Glomerular endothelial cell (primary cell): ENCODE data around the gene NUP85. TPM values are rescaled to one million over a fixed set of nuclear protein-coding genes. Genes with fewer than 3 reads are reported as not detected.
"Not testable (repeated sequence)": the region's sequence is repeated elsewhere in the genome, so short reads cannot be mapped to it uniquely, and the experiment has no call there.

Experiments
- DNase-seq: peaks from one replicate; pipeline ENCODE4 v3.0.0-alpha.2; 2011; ENCODE audit warnings: low read depth, low spot score; ENCODE audit errors: extremely low read depth
- total RNA-seq: library from RNA; depleted of rRNA; stranded (reverse); fragments of >200 nt; gene quantifications from 2 replicates; pipeline ENCODE4 v1.2.3, GENCODE V29; 2015

Gene NUP85
- total RNA-seq, 1 donor from 2014 or later: 35.1 TPM

- no peak for DNase-seq
These were observed 35.1 kb downstream of the NUP85 start for GRCh38 chr17:75240394-75241142.

GRCh38 chr17:75241143-75241430 lies 35.6 kb downstream of the NUP85 start:
- no peak for DNase-seq

- no peak for DNase-seq
These were observed 36.0 kb downstream of the NUP85 start for GRCh38 chr17:75241502-75241901.

DNA sequence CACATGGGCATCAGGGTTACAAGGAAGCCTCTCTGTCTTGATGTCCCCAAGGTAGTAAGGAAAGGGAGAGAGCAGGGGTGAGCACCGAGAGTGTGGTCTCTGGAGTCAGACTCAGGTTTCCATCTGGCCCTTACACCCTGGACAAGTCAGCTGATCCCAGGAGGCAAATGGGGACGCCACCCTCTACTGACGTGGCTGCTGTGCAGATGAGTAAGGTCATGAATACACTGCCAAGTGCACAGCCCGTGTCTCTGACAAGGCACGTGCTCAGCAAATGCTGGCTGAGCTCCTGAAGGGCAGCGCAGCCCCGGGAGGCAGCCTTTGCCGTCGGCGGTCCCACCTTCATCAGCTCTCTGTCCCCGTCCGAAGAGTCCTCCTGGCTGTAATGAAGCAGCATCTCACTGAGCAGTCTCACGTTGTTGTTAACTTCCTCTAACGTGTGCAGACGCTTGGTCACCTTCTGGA lies 36.5 kb downstream of the NUP85 start:
- DNase-seq: no peak

- no peak for DNase-seq
These were observed 37.1 kb downstream of the NUP85 start for GRCh38 chr17:75242461-75243042.

DNA sequence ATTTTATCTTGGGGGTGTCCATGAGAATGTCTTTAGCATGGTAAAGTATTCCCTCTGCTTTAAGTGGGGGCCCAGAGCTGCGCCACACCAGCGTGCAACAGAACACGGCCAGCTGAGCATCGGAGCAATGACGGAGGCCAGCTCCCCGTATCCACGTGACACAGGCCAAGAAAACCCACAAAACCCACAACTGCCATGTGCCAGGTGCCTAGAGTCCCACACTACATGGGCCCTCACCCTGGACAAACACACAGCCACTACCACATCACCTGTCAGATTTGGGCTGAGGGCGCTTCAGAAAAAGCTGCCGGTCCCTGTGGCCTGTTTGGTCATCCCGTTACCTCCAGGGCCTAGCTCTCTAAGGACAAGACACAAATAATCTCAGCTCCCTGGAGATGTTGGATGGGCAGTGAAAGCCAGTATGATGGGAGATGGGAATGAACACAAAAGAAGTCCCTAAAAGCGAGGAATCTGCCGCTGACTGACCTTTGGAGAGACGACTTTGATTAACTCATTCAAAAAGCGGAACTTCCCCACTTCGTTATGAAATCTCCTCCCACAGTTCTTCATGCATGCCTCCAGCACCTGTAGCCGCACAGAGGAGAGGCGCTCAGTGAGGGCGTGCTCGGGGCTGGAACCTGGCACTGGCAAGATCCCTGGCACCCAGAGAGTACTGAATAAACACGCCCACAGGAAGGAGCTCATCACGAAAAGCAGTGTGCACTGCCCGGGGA lies 38.8 kb downstream of the NUP85 start:
- no peak for DNase-seq

DNA sequence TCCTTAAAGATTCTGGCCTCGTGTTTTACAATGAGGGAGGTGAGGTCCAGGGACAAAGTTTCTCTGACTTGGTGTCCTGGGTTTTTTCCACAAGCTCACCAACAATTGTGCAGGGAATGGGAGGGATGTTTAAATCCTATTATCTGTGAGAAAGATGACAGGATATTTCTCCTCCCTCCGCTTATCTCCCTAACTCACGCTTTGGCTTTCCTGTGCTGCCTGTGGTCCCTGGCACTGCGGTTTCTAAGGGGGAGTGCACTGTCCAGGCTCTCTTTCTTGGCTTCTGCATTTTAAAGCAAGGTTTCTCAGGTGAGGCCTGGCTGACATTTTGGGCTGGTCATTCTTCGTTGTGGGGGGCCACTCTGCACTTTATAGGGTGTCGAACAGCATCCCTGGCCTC lies 39.5 kb downstream of the NUP85 start:
- no peak for DNase-seq

DNA sequence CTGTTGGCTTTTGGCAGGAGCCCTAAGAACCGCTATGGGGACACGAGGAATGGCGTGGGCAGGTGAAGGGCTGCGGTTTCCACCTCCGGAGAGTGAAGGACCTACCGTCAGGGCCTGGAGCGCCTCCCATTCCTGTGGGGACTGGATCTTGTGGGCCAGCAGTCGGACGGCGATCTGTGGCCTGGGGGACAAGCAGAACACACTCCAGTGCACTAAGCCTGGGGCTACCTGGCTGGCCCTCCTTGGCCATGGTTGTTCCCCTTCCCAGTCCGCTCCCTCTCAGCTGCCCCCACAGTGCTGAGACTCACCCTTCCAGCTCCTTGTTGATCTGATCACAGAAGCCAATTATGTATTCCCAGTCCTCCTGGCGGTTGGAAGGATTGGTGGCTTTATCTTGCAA lies 40.9 kb downstream of the NUP85 start:
- DNase-seq: no peak

- no peak for DNase-seq
These were observed 44.1 kb downstream of the NUP85 start for GRCh38 chr17:75249564-75249963.

- no peak for DNase-seq
These were observed 44.6 kb downstream of the NUP85 start for GRCh38 chr17:75250009-75250471.

DNA sequence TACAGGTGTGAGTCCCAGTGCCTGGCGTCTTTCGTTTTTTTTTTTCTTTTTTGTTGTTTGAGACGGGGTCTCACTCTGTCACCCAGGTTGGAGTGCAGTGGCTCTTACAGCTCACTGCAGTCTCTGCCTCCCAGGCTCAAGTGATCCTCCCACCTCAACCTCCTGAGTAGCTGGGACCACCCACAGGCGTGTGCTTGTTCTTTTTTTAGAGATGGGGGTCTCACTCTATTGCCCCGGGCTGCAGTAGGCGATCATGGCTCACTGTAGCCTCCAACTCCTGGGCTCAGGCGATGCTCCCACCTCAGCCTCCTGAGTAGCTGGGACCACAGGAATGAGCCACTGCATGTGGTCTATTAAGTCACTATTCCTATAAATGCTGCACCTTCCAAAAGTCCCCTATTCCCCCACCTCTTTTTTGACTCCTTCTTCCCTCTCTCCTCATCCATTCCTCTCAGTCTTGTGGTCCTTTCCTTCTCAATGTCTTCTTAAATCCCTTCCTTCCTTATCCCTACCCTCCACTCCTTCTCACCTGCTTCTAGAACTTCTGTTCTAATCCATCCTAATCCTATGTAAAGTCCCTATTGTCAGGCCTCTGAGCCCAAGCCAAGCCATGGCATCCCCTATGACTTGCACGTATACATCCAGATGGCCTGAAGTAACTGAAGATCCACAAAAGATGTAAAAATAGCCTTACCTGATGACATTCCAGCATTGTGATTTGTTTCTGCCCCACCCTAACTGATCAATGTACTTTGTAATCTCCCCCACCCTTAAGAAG lies 46.7 kb downstream of the NUP85 start:
- DNase-seq: no peak

GRCh38 chr17:75255954-75256698 lies 50.6 kb downstream of the NUP85 start:
- DNase-seq: not testable (repeated sequence)

- DNase-seq: not testable (repeated sequence)
These were observed 51.7 kb downstream of the NUP85 start for GRCh38 chr17:75257228-75257627.

DNA sequence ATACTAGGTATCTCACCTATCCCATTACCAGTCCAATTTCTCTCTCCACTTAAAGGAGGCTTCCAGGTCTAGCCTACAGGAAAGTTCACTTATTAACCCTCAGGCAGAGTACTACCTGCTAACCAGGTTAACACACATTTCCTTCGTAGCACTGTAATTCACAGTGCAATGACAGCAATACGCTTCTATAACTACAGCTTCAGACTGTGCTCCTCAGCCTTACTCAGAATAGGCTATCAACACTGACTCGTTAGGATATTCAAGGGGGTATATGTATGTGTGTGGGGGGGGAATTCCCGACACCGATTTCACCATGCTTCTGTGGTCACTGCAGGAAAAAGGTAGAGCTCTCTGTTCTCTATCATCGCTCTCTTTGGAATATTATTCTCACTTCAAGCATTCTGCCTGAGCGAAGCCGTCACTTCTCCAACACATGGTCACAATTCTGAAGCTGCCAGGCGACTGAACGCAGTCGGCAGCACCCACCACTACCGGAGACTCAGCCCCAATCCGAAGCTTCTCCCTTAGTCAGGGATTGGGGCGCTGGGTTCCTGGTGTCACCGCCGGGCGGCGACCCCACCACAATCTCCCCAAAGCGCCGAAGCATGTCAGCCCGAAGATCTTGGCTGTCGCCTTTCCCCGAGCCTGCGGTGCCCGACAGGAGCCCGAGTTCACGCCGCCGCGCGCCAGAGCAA lies 55.3 kb downstream of the NUP85 start:
- no peak for DNase-seq

- peak; percentile 66 for DNase-seq
These were observed 56.0 kb downstream of the NUP85 start, which contains the start of the genes GGA3 and MRPS7 for GRCh38 chr17:75261336-75262111. GGA3 (minus strand) TSS chr17:75261606; CDS start chr17:75261587, 19 bp downstream. MRPS7 (plus strand) TSS chr17:75261879; CDS start chr17:75261901, 22 bp downstream.

DNA sequence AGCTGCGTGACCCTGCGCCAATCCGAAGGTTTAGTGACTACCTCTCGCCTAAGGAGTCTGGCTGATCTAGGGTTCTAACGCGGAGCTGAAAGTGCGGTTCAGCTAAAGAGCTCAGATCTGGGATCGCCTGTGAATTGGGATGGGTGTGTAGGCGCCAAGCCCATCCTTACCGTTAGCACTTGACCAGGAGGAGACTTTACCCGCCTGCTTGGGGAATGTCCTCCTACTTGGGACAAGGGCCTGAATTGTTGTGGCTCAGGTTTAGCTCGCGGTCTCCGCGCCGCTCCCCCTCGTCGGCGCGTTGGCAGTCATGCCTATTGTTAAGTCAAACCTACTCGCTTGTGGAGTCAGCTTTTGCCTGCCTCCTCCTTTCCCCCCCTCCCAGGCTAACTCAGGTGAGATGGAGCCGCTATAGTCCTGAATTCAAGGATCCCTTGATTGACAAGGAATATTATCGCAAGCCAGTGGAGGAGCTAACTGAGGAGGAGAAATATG lies 56.7 kb downstream of the NUP85 start:
- no peak for DNase-seq

DNA sequence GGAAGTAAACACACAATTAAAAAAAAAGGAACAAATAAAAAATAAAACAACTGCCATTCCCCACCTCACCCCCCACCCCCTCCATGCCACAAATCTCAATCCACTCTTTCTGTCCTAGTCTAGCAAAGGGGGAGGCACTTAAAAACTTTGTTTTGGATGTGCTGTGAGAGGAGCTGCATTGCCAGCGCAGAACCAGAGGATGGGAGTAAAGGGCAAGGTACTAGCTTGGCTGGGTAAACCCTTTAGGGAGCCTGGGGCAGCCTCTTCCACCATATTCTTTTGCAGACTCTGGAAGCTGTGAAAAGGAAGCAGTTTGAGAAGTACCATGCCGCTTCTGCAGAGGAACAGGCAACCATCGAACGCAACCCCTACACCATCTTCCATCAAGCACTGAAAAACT lies 57.6 kb downstream of the NUP85 start:
- no peak for DNase-seq

GRCh38 chr17:75265614-75266315 lies 60.3 kb downstream of the NUP85 start:
- DNase-seq: no peak
